Pulmonary artery endothelial cell (primary cell): ENCODE results near the gene DNAJC18. TPM values are rescaled to one million over a fixed set of nuclear protein-coding genes. Genes with fewer than 3 reads are reported as not detected.

Experiments used
- DNase-seq: peaks from one replicate; pipeline ENCODE4 v3.0.0-alpha.2; 2011; ENCODE audit warnings: low read depth, low spot score
- total RNA-seq: library from RNA; depleted of rRNA; stranded (reverse); fragments of >200 nt; gene quantifications from 2 replicates; pipeline ENCODE4 v1.2.3, GENCODE V29; 2014

Gene DNAJC18
- total RNA-seq, 1 donor from 2014 or later = 5.9 TPM

- DNase-seq = peak; percentile 89
Observed at GRCh38 chr5:139403787-139404483, 35.4 kb downstream of the DNAJC18 start, which contains the start of gene SPATA24. SPATA24 (minus strand) TSS chr5:139404089; CDS start chr5:139404060, 29 bp downstream.

- no peak for DNase-seq
Observed at GRCh38 chr5:139403418-139403786, 35.9 kb downstream of the DNAJC18 start.

GRCh38 chr5:139402561-139403158 is 36.7 kb downstream of the DNAJC18 start:
- no peak for DNase-seq

- no peak for DNase-seq
Observed at GRCh38 chr5:139401546-139401945, 37.8 kb downstream of the DNAJC18 start.

- DNase-seq = no peak
Observed at GRCh38 chr5:139399501-139400121, 39.7 kb downstream of the DNAJC18 start.

- no peak for DNase-seq
Observed at GRCh38 chr5:139397921-139398320, 41.4 kb downstream of the DNAJC18 start.

- DNase-seq = no peak
Observed at GRCh38 chr5:139396691-139397090, 42.6 kb downstream of the DNAJC18 start.

GRCh38 chr5:139395844-139396640 is 43.3 kb downstream of the DNAJC18 start:
- no peak for DNase-seq

GRCh38 chr5:139394654-139395566 is 44.4 kb downstream of the DNAJC18 start, which contains the start of gene PROB1:
PROB1 (minus strand) TSS chr5:139395104; CDS start chr5:139395081, 23 bp downstream.
- no peak for DNase-seq

- no peak for DNase-seq
Observed at GRCh38 chr5:139394123-139394653, 45.1 kb downstream of the DNAJC18 start.

- no peak for DNase-seq
Observed at GRCh38 chr5:139393497-139394122, 45.7 kb downstream of the DNAJC18 start.

GRCh38 chr5:139392678-139393496 is 46.4 kb downstream of the DNAJC18 start:
- DNase-seq = no peak

- DNase-seq = no peak
Observed at GRCh38 chr5:139392324-139392677, 47.0 kb downstream of the DNAJC18 start.

- no peak for DNase-seq
Observed at GRCh38 chr5:139391570-139392323, 47.6 kb downstream of the DNAJC18 start.

- DNase-seq = no peak
Observed at GRCh38 chr5:139390639-139391569, 48.4 kb downstream of the DNAJC18 start.

GRCh38 chr5:139389701-139390638 is 49.4 kb downstream of the DNAJC18 start, which contains the start of gene MZB1:
MZB1 (minus strand) TSS chr5:139389913; CDS start chr5:139389856, 57 bp downstream.
- no peak for DNase-seq
